Activated CD8-positive, alpha-beta memory T cell treated with anti-CD3 and anti-CD28 coated beads for 1 hour (primary cell): ENCODE measurements around the gene KCNQ1.

Experiments
- DNase-seq, 2 donors: peaks; one replicate each; pipeline ENCODE4 v3.0.0-alpha.2; 2020; ENCODE audit warnings: low read depth in 1 of 2; ENCODE audit errors: extremely low read depth in 1 of 2

KCNQ1 gene

GRCh38 chr11:2769409-2770095, 324.7 kb downstream of the KCNQ1 start:
- no peak for DNase-seq

- DNase-seq, result no peak
Measured at GRCh38 chr11:2770096-2770751, 325.4 kb downstream of the KCNQ1 start.

- no peak for DNase-seq
Measured at GRCh38 chr11:2770761-2771301, 326.0 kb downstream of the KCNQ1 start.

- no peak for DNase-seq
Measured at GRCh38 chr11:2771758-2772466, 327.1 kb downstream of the KCNQ1 start.

GRCh38 chr11:2772544-2773031, 327.8 kb downstream of the KCNQ1 start:
- DNase-seq, result no peak

- no peak for DNase-seq
Measured at GRCh38 chr11:2774173-2775082, 329.6 kb downstream of the KCNQ1 start.

GRCh38 chr11:2775083-2775625, 330.3 kb downstream of the KCNQ1 start:
- no peak for DNase-seq

- no peak for DNase-seq
Measured at GRCh38 chr11:2775626-2776350, 331.0 kb downstream of the KCNQ1 start.

- no peak for DNase-seq
Measured at GRCh38 chr11:2776351-2777061, 331.7 kb downstream of the KCNQ1 start.

- no peak for DNase-seq
Measured at GRCh38 chr11:2777386-2777785, 332.6 kb downstream of the KCNQ1 start.

- DNase-seq, result no peak
Measured at GRCh38 chr11:2777871-2778629, 333.2 kb downstream of the KCNQ1 start.

- DNase-seq, result no peak
Measured at GRCh38 chr11:2778630-2779498, 334.1 kb downstream of the KCNQ1 start.

- no peak for DNase-seq
Measured at GRCh38 chr11:2779499-2779980, 334.7 kb downstream of the KCNQ1 start.

- no peak for DNase-seq
Measured at GRCh38 chr11:2779981-2780849, 335.4 kb downstream of the KCNQ1 start.

GRCh38 chr11:2780850-2781407, 336.1 kb downstream of the KCNQ1 start:
- no peak for DNase-seq
